SK-N-SH (cell line): ENCODE results near the gene SLC2A11. TPM values are rescaled to one million over a fixed set of nuclear protein-coding genes. Genes with fewer than 3 reads are reported as not detected.
A peak's percentile ranks its signal among the peaks of the same experiment; 100 is the strongest.

Experiments
- CTCF ChIA-PET: fragments of 300-600, 350-600 bp; formaldehyde crosslinking; extraction: SDS; loops from one replicate; lab custom pipeline; 2021; lab: Yijun Ruan, JAX
- POLR2A ChIA-PET: fragments of 350-600 bp; sonication (Branson Sonifier 250); formaldehyde crosslinking; extraction: SDS; loops from one replicate; lab custom pipeline; 2020; ENCODE audit warnings: antibody characterized with exemption, inconsistent platforms; lab: Yijun Ruan, JAX
- DNase-seq: peaks from one replicate; pipeline ENCODE4 v3.0.0; 2012
- H2AFZ ChIP-seq: fragments of 200-600 bp; sonication (generic); 2 replicates; pipeline ENCODE4 v1.8.1; 2016; ENCODE audit warnings: antibody characterized with exemption, mild to moderate bottlenecking, low read depth
- H3F3A ChIP-seq: fragments of 200-600 bp; sonication (generic); replicated peaks from 2 replicates; pipeline ENCODE3; 2016; ENCODE audit warnings: antibody characterized with exemption, mild to moderate bottlenecking; ENCODE audit not compliant: insufficient read depth
- H3K27ac ChIP-seq, 2 experiments: fragments of 200-500 bp in 1 of 2; fragments of 200-600 bp in 1 of 2; sonication (Bioruptor generic) in 1 of 2; sonication (generic), shearing (Covaris generic) in 1 of 2; 2 replicates each; pipeline versions ENCODE4 v1.5.1 to v1.6.1; 2014 to 2016; ENCODE audit warnings: low read depth in 2 of 2, inconsistent platforms in 1 of 2, low read length in 1 of 2, mild to moderate bottlenecking in 1 of 2, mixed read lengths in 1 of 2
- H3K27me3 ChIP-seq: fragments of 200-600 bp; sonication (generic), shearing (Covaris generic); 2 replicates; pipeline ENCODE4 v1.6.1; 2016; ENCODE audit warnings: mixed run types; ENCODE audit not compliant: insufficient read depth
- H3K36me3 ChIP-seq, 2 experiments: fragments of 200-500 bp in 1 of 2; fragments of 200-600 bp in 1 of 2; sonication (Bioruptor generic) in 1 of 2; sonication (generic) in 1 of 2; replicated peaks in 1 of 2; 2 replicates each; pipeline versions ENCODE3 to v1.5.1; 2014 to 2016; ENCODE audit warnings: low read length in 1 of 2, mild to moderate bottlenecking in 1 of 2; ENCODE audit not compliant: insufficient read depth in 2 of 2, control insufficient read depth in 1 of 2
- H3K4me1 ChIP-seq, 2 experiments: fragments of 200-500 bp in 1 of 2; fragments of 200-600 bp in 1 of 2; sonication (Bioruptor generic) in 1 of 2; sonication (generic), shearing (Covaris generic) in 1 of 2; 2 replicates each; pipeline versions ENCODE4 v1.5.1 to v1.6.1; 2014 to 2016; ENCODE audit warnings: low read depth in 1 of 2, low read length in 1 of 2, mixed run types in 1 of 2; ENCODE audit not compliant: insufficient read depth in 2 of 2, control insufficient read depth in 1 of 2
- H3K4me2 ChIP-seq: fragments of 200-600 bp; sonication (generic), shearing (Covaris generic); 2 replicates; pipeline ENCODE4 v1.6.1; 2017; ENCODE audit warnings: mixed run types
- H3K4me3 ChIP-seq, 2 experiments: fragments of 200-500 bp in 1 of 2; fragments of 200-600 bp in 1 of 2; sonication (Bioruptor generic) in 1 of 2; sonication (generic), shearing (Covaris generic) in 1 of 2; 2 replicates each; pipeline versions ENCODE4 v1.5.1 to v1.8.1; 2014 to 2016; ENCODE audit warnings: low read depth in 2 of 2, inconsistent platforms in 1 of 2, low read length in 1 of 2, mild to moderate bottlenecking in 1 of 2, mixed read lengths in 1 of 2, moderate library complexity in 1 of 2
- H3K79me2 ChIP-seq: fragments of 200-600 bp; sonication (generic); 2 replicates; pipeline ENCODE4 v1.8.1; 2017; ENCODE audit warnings: mild to moderate bottlenecking; ENCODE audit not compliant: insufficient read depth
- H3K9ac ChIP-seq: fragments of 200-600 bp; sonication (generic); 2 replicates; pipeline ENCODE4 v1.6.1; 2017; ENCODE audit warnings: mixed run types
- H3K9me2 ChIP-seq: fragments of 200-600 bp; sonication (generic); 2 replicates; pipeline ENCODE4 v1.6.1; 2017; ENCODE audit warnings: mixed run types
- H3K9me3 ChIP-seq: fragments of 200-600 bp; sonication (generic); 2 replicates; pipeline ENCODE4 v1.6.1; 2017; ENCODE audit warnings: mixed run types, mild to moderate bottlenecking, moderate library complexity
- H4K20me1 ChIP-seq: fragments of 200-600 bp; sonication (generic); 2 replicates; pipeline ENCODE4 v1.6.1; 2017; ENCODE audit warnings: mild to moderate bottlenecking, mixed run types; ENCODE audit not compliant: insufficient read depth
- CTCF ChIP-seq: fragments of 200-600 bp; sonication (generic); IDR thresholded peaks from 2 replicates; pipeline ENCODE4 v1.6.1; 2017; ENCODE audit warnings: antibody characterized with exemption, mild to moderate bottlenecking, moderate library complexity
- EP300 ChIP-seq, 2 experiments: IDR thresholded peaks; 2 replicates each; pipeline versions ENCODE4 v1.4.0 to v1.6.1; 2012; ENCODE audit warnings: borderline replicate concordance in 1 of 2, low read depth in 1 of 2, low read length in 1 of 2
- GATA2 ChIP-seq: sonication (generic); formaldehyde crosslinking; IDR thresholded peaks from 2 replicates; pipeline ENCODE4 v1.5.0; 2020; ENCODE audit warnings: mild to moderate bottlenecking, missing genetic modification reagents
- JUND ChIP-seq: IDR thresholded peaks from 2 replicates; pipeline ENCODE4 v1.4.0; 2012
- MXI1 ChIP-seq: IDR thresholded peaks from 2 replicates; pipeline ENCODE4 v1.6.1; 2012; ENCODE audit warnings: mild to moderate bottlenecking, low read depth, low read length, improper control_type of control experiment
- NFIC ChIP-seq: IDR thresholded peaks from 2 replicates; pipeline ENCODE4 v1.4.0; 2012; ENCODE audit warnings: borderline replicate concordance
- PBX3 ChIP-seq: IDR thresholded peaks from 2 replicates; pipeline ENCODE4; 2012
- RCOR1 ChIP-seq: fragments of 150-350 bp; IDR thresholded peaks from 2 replicates; pipeline ENCODE4 v1.6.1; 2017; ENCODE audit warnings: antibody characterized with exemption, low read length
- REST ChIP-seq: IDR thresholded peaks from 2 replicates; pipeline ENCODE4 v1.6.1; 2012; ENCODE audit warnings: mild to moderate bottlenecking, low read depth, low read length, moderate library complexity
- SIN3A ChIP-seq: IDR thresholded peaks from 2 replicates; pipeline ENCODE4 v1.6.1; 2012; ENCODE audit warnings: low read depth, mild to moderate bottlenecking, low read length, moderate library complexity, borderline replicate concordance
- WGBS: methylation state at CpG from one replicate; pipeline ENCODE4 v1.1.6; 2017; ENCODE audit warnings: low lambda C conversion rate; 5-methylcytosine and 5-hydroxymethylcytosine counted together
- polyA plus RNA-seq, 3 experiments: library from polyadenylated mRNA; depleted of rRNA; stranded (reverse); fragments of >200 nt; gene quantifications; 2 replicates each; pipeline ENCODE4 v1.2.3, GENCODE V29; 2012

Gene SLC2A11
- polyA plus RNA-seq, 1 of the 3 experiments (the other 2 are of a cell fraction): 21.8 TPM

- whole genome bisulfite sequencing: 42% methylated on average over 3 of the region's 15 CpGs
- no peak overlapping the region for H3K4me2 ChIP-seq
- peak; percentile 86 for DNase-seq
- POLR2A ChIA-PET: interaction anchor here (0.7 to 2.1 kb wide), 3 partner anchors 10 to 23 kb away, joined by 3 to 13 read pairs (median 5); no protein-coding TSS in a partner anchor
- peak; percentile 89 for TF ChIP-seq GATA2 (CRISPR knock-in tag)
- no peak for TF ChIP-seq SIN3A
- TF ChIP-seq MXI1: peak; percentile 63; the same call in 1 of the 2 replicates
- peak in 1 of 2 experiments; percentile 76; a peak in 1 of 4 replicates for TF ChIP-seq EP300 (IDR thresholded peaks at IDR 0.05; ENCODE audit: borderline replicate concordance in 1 of 2, low read depth in 1 of 2, low read length in 1 of 2)
- TF ChIP-seq NFIC: no peak
- TF ChIP-seq RCOR1: peak; percentile 33; the same call in 1 of the 2 replicates
- TF ChIP-seq REST: no peak
- TF ChIP-seq PBX3: peak; percentile 60
- TF ChIP-seq JUND: no peak
- no peak for TF ChIP-seq CTCF
- TF ChIP-seq, all 33 proteins: peak for 5
- H3K36me3 ChIP-seq: peaks cover 26 to 39% of the 10 kb centered on the region in 2 experiments
- H3K9me2 ChIP-seq: no peaks in the 10 kb centered on the region
- H3K9ac ChIP-seq: no peak overlapping the region
- peaks cover 17% of the 10 kb centered on the region for H3F3A ChIP-seq
- no peaks in the 10 kb centered on the region for H3K9me3 ChIP-seq
- no peaks in the 10 kb centered on the region; the same call in 1 of the 2 replicates for H4K20me1 ChIP-seq
- H3K4me3 ChIP-seq: no peak overlapping the region
- peaks cover 15% of the 10 kb centered on the region; the same call in 1 of the 2 replicates for H3K79me2 ChIP-seq
- CTCF ChIA-PET: interaction anchor here (0.7 to 2.8 kb wide), 3 partner anchors 23 to 68 kb away, joined by 3 to 16 read pairs (median 3); partner anchors contain the start of gene MIF
- H3K27ac ChIP-seq: peak overlapping the region; percentile 76 to 95
- peaks cover 0 to 70% of the 10 kb centered on the region in 2 experiments; a peak in 2 of 4 replicates for H3K4me1 ChIP-seq
- no peak overlapping the region for H2AFZ ChIP-seq
- H3K27me3 ChIP-seq: no peaks in the 10 kb centered on the region
Measured at GRCh38 chr22:23826510-23827350, 30.9 kb upstream of the SLC2A11 start.
